Measurements from ENCODE around the gene FBXL13.
"Not testable (repeated sequence)": the region's sequence is repeated elsewhere in the genome, so short reads cannot be mapped to it uniquely, and the experiment has no call there.

FBXL13 gene

DNA sequence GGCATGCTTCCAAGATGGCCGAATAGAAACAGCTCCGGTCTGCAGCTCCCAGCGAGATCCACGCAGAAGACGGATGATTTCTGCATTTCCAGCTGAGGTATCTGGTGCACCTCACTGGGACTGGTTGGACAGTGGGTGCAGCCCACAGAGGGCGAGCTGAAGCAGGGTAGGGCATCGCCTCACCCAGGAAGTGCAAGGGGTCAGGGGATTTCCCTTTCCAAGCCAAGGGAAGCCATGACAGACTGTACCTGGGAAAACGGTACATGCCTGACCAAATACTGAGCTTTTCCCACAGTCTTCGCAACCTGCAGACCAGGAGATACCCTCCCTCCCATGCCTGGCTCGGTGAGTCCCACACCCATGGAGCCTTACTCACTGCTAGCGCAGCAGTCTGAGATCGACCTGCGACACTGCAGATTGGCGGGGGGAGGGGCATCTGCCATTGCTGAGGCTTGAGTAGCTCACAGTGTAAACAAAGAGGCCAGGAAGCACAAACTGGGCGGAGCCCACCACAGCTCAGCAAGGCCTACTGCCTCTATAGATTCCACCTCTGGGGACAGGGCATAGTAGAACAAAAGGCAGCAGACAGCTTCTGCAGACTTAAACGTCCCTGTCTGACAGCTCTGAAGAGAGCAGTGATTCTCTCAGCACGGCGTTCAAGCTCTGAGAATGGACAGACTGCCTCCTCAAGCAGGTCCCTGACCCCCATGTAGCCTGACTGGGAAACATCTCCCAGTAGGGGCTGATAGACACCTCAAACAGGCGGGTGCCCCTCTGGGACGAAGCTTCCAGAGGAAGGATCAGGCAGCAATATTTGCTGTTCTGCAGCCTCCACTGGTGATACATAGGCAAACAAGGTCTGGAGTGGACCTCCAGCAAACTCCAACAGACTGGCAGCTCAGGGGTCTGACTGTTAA lies 36.5 kb downstream of the FBXL13 start:
- H3K4me3 ChIP-seq (ENCODE audit: low read length); DNase-seq (ENCODE audit: low read depth, low spot score): not testable (repeated sequence)

DNA sequence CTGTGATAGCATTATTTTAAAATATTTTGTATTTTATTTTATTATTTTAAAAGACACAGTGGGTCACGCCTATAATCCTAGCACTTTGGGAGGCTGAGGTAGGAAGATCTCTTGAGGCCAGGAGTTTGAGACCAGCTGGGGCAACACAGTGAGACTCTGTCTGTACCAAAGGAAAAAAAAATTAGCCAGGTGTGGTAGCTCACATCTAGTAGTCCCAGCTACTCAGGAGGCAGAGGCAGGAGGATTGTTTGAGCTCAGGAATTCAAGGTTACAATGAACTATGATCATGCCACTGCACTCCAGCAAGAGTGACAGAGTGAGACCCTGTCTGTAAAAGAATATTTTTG lies 37.1 kb downstream of the FBXL13 start:
- DNase-seq (ENCODE audit: low read depth, low spot score) = no peak
- no peak overlapping the region for H3K4me3 ChIP-seq (ENCODE audit: low read length)

DNA sequence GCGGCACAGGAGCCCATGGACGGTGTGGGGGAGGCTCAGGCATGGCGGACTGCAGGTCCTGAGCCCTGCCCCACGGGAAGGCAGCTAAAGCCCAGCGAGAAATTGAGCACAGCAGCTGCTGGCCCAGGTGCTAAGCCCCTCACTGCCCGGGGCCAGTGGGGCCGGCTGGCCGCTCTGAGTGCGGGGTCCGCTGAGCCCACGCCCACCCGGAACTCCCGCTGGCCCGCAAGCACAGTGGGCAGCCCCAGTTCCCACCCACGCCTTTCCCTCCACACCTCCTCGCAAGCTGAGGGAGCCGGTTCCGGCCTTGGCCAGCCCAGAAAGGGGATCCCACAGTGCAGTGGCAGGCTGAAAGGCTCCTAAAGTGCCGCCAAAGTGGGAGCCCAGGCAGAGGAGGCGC lies 40.3 kb downstream of the FBXL13 start:
- H3K4me3 ChIP-seq (ENCODE audit: low read length); DNase-seq (ENCODE audit: low read depth, low spot score): not testable (repeated sequence)

DNA sequence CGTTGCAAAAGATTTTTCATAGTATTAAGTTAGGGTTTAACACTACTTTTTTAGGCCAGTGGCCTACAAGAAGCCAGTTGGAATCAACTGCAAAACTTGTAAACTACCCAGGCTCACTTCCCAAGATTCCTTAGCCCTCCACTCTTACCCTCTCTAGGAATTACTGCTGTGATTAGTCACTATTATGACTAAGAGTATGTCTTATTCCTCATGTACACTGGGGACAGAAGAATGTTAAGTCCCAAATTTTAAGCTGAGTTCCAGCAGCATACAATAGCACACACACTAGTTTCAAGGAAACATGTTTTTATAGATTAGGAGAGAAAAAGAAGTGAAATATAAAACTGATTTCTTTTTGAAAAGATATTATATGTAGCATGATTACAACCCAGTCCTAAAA lies 42.8 kb downstream of the FBXL13 start:
- no peak for DNase-seq (ENCODE audit: low read depth, low spot score)
- H3K4me3 ChIP-seq (ENCODE audit: low read length) = no peak overlapping the region

DNA sequence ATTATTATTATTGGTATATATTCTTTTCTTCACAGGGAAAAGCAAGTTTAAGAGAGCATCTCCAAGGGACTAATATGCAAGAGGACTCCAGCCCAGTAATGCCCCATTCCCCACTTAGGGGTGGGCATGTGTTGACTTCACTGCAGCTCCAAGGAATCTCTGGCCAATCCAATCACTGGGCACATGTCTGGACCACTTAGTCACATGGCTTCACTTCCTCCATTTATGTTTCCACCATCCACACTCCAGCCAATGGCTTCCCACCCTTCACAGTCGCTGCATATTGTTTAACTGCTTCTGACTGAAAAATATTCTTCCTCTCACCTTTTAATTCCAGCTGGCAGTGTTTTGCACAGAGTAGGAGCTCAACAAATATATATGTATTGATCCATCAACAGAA lies 43.6 kb downstream of the FBXL13 start:
- DNase-seq (ENCODE audit: low read depth, low spot score) = no peak
- no peak overlapping the region for H3K4me3 ChIP-seq (ENCODE audit: low read length)

DNA sequence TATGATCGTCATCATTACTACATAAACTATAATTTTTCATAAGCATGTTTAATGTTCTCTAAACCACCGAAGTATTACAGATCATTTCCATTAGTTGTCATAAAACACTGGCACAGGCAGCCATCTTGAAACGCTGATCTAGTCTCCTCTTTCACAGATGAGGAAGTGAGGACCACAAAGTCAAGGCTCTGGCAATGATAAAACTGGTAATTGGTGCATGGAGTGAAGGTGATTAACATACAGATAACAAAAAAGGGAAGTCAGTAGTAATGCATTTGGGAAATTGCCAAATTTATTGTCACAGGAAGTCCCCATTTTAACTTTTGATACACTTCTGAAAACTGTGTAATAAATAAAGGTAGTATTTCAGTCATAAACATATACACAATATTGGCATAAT lies 49.3 kb downstream of the FBXL13 start:
- H3K4me3 ChIP-seq (ENCODE audit: low read length) = no peak overlapping the region
- DNase-seq (ENCODE audit: low read depth, low spot score) = peak; percentile 8

DNA sequence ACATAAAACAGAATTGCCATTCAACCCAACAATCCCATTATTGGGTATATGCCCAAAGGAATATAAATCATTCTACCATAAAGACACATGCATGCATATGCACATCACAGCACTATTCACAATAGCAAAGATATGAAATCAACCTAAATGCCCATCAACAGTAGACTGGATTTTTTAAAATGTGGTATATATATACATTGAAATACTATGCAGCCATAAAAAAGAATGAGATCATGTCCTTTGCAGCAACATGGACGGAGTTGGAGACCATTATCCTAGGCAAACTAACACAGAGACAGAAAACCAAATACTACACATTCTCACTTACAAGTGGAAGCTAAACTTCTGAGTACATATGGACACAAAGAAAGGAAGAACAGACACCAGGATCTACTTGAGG lies 51.0 kb downstream of the FBXL13 start:
- not testable (repeated sequence) for H3K4me3 ChIP-seq (ENCODE audit: low read length); DNase-seq (ENCODE audit: low read depth, low spot score)

DNA sequence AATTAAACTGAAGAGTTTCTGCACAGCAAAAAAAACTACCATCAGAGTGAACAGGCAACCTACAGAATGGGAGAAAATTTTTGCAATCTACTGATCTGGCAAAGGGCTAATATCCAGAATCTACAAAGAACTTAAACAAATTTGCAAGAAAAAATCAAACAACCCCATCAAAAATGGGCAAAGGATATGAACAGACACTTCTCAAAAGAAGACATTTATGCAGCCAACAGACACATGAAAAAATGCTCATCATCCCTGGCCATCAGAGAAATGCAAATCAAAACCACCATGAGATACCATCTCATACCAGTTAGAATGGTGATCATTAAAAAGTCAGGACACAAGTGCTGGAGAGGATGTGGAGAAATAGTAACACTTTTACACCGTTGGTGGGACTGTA lies 53.1 kb downstream of the FBXL13 start:
- not testable (repeated sequence) for H3K4me3 ChIP-seq (ENCODE audit: low read length); DNase-seq (ENCODE audit: low read depth, low spot score)

DNA sequence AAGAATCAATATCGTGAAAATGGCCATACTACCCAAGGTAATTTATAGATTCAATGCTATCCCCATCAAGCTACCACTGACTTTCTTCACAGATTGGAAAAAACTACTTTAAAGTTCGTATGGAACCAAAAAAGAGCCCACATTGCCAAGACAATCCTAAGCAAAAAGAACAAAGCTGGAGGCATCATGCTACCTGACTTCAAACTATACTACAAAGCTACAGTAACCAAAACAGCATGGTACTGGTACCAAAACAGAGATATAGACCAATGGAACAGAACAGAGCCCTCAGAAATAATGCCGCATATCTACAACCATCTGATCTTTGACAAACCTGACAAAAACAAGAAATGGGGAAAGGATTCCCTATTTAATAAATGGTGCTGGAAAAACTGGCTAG lies 53.7 kb downstream of the FBXL13 start:
- H3K4me3 ChIP-seq (ENCODE audit: low read length); DNase-seq (ENCODE audit: low read depth, low spot score): not testable (repeated sequence)

DNA sequence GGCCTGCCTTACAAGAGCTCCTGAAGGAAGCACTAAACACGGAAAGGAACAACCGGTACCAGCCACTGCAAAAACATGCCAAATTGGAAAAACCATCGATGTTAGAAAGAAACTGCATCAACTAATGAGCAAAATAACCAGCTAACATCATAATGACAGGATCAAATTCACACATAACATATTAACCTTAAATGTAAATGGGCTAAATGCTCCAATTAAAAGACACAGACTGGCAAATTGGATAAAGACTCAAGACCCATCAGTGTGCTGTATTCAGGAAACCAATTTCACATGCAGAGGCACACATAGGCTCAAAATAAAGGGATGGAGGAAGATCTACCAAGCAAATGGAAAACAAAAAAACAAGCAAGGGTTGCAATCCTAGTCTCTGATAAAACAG lies 56.3 kb downstream of the FBXL13 start:
- DNase-seq (ENCODE audit: low read depth, low spot score); H3K4me3 ChIP-seq (ENCODE audit: low read length): not testable (repeated sequence)

DNA sequence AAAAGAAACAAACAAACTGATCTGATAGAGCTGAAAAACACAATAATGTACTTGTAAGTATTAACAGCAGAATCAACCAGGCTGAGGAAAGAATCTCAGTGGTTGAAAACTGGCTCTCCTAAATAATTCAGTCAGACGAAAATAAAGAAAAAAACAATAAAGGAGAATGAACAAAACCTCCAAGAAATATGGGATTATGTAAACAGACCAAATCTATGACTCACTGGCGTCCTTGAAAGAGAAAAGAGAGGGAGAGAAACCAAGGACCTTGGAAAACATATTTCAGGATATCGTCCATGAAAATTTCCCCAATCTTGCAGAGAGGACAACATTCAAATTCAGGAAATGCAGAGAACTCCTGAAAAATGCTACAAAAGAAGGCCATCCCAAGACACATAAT lies 62.9 kb downstream of the FBXL13 start:
- H3K4me3 ChIP-seq (ENCODE audit: low read length) = no peak overlapping the region
- no peak for DNase-seq (ENCODE audit: low read depth, low spot score)

DNA sequence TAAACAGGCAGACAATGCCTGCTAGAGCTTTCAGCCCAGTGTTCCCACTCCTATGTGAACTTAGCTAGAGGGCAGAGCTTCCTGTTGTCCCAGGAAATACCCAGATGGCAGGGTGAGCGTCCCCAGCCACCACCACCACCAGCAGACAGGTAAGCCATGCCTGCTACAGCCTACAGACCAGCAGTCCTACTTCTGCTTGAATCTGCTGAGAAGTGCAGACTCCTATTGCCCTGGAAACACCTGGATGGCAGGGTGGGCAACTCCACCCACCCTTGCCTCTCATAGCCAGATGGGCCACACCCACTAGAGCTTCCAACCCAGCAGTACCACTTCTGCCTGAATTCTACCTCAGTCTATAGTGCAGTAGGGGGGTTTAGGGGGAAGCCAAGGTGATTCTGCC lies 64.4 kb downstream of the FBXL13 start:
- H3K4me3 ChIP-seq (ENCODE audit: low read length) = peak overlapping the region; percentile 5; the same call in 1 of the 2 replicates
- peak; percentile 8 for DNase-seq (ENCODE audit: low read depth, low spot score)

DNA sequence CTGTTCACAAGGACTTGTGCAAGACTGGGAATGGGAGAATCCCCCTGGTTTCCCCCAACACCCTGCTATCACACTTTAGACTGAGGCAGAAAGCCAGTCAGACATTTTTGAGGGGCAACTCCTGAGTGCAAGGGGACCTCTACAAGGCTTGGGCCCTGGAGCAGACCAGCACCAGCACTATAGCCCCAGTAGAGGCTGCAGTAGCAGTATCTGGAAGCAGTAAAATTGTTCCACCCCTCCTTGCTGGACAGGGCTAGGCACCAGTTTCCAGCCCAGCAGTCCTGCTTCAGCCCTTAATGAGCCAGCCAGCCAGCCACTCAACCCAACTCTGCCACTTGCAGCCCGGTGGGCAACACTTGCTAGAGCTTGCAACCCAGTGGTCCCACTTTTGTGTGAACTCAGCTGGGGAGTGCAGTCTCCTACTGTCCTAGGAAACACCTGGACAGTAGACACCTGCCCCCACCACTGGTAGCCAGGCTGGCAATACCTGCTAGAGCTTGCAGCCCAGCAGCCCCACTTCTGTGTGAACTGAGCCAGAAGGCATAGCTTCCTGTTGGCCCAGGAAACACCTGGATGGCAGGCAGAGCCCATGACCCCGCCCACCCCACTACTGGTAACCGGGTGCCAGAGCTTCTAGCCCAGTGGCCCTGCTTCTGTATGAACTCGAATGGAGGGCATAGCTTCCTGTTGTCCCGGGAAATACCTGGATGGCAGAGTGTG lies 65.0 kb downstream of the FBXL13 start:
- no peak overlapping the region; the same call in 1 of the 2 replicates for H3K4me3 ChIP-seq (ENCODE audit: low read length)
- DNase-seq (ENCODE audit: low read depth, low spot score) = peak; percentile 76

DNA sequence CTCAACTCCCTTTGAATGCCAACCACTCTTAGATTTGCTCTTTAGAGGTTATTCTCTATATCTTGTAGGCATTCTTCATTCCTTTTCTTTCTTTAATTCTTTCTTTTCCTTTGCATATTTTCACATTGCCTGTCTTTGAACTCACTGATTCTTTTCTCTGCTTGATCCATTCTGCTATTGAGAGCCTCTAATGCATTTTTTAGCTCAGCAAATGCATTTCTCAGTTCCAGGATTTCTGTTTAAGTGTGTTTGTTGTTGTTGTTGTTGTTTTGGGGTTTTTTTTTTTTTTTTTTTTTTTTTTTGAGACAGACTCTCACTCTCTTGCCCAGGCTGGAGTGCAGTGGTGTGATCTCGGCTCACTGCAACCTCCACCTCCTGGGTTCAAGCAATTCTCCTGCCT lies 71.6 kb downstream of the FBXL13 start:
- no peak overlapping the region for H3K4me3 ChIP-seq (ENCODE audit: low read length)
- no peak for DNase-seq (ENCODE audit: low read depth, low spot score)

DNA sequence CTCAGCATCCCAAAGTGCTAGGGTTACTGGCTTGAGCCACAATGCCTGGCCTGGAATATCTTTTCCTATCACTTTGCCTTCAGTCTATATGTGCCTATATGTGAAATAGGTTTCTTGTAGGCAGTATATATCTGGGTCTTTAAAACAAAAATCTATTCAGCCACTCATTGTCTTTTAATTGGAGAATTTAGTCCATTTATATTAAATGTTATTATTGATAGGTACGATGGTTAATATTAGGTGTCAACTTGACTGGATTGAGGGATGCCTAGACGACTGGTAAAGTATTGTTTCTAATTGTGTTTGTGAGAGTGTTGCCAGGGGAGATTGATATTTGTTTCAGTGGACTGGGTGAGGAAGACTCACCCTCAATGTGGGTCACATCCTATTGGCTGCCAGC lies 73.4 kb downstream of the FBXL13 start:
- no peak overlapping the region for H3K4me3 ChIP-seq (ENCODE audit: low read length)
- no peak for DNase-seq (ENCODE audit: low read depth, low spot score)

DNA sequence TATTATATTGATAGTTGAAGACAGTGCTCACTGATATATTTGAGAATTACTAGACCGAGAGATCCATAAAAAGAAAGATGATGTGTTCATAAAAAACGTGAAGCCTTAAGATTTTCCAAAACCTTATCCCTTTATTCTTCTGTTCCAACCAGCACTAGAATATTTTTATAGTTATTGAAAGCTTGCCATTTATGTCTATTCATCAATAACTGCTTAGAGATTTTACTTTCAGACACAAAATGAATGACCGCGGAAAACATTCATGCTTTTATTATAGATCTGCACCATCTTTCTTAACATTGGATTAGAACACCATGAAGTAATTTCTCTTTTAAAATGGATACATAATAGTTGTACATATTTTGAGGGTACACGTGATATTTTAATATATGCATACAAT lies 77.6 kb downstream of the FBXL13 start:
- no peak for DNase-seq (ENCODE audit: low read depth, low spot score)
- no peak overlapping the region for H3K4me3 ChIP-seq (ENCODE audit: low read length)

DNA sequence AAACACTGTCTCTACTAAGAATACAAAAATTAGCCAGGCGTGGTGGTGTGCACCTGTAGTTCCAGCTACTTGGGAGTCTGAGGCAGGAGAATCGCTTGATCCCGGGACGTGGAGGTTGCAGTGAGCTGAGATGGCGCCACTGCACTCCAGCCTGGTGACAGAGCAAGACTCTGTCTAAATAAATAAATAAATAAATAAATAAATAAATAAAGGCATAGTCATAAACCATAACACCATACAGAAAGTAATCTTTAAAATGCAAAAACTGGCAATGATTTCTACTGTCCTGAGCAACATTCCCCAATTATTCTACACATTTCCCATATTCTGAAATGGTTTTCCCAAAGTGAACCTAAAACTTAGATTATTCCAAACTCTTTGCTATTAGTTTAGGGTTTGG lies 79.0 kb downstream of the FBXL13 start:
- not testable (repeated sequence) for H3K4me3 ChIP-seq (ENCODE audit: low read length); DNase-seq (ENCODE audit: low read depth, low spot score)

DNA sequence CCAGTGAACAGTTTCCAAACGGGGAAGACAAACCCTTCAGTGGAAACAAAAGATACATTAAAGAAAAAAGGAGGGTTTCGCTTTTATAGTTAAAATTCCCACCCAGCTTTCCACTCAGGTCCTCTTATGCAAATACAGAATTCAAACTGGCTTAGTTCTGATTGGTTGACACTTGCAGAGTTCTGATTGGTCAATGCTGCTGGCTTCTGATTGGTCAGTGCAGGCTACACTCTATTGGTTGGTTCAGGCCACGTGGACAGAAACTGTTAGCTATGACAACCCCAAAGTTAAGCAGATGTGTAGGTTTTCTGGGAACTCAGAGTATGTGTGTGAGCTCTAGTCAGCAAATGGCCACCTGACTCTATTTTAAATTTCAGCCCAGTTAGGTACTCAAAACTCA lies 80.0 kb downstream of the FBXL13 start:
- no peak overlapping the region for H3K4me3 ChIP-seq (ENCODE audit: low read length)
- DNase-seq (ENCODE audit: low read depth, low spot score) = no peak

DNA sequence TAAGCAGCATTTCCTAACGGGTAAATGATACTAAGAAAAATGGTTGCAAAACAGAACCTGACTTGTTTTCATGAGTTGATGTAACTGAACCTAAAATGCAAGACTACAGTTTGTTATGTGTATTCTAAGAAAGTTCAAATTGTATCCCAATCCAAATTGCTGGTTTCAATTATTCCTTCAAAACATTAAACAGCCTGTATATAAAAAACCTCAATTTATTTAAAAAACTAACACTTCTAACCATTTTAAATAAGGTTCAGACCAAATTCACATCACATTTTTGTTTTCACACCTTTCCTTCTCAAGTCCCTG lies 80.9 kb downstream of the FBXL13 start:
- no peak overlapping the region for H3K4me3 ChIP-seq (ENCODE audit: low read length)
- DNase-seq (ENCODE audit: low read depth, low spot score) = no peak

DNA sequence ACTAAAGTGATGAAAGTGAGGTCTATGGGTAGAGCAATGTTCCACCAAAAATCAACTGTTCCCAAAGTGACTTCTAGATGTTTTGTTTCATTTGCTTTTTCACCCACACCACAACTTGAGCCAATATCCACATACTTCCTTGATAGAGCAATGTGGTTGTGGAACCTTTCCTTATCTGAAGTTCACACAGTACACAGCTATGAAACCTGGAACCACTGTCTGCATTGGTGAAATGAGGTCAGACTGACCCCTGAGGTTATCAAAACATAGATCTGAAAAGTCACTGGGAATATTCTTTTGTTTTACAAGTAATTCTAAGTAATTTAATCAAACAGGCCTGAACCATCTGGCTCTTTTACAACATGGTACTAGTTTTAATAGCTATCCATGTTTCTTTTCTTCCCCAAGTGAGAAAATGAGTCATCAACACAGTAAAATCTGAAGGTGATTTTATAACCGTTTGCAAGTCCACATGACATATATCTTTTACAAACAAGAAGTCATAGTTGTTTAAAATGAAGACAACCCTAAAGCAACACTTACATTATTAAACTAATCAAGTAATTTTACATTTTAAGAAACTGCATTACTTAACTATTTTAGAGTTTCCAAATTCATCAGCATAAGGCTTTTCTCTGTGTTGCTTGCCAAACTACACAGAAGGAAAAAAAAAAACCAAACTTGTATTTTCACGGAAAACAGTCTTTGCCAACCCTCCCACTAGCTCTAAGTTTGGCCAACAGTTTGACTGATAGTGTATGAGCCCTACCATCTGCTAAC lies 81.5 kb downstream of the FBXL13 start:
- DNase-seq (ENCODE audit: low read depth, low spot score) = no peak
- no peak overlapping the region for H3K4me3 ChIP-seq (ENCODE audit: low read length)
